Naive B cell (primary cell): ENCODE data around the gene SMARCB1. TPM values are rescaled to one million over a fixed set of nuclear protein-coding genes. Genes with fewer than 3 reads are reported as not detected.

Experiments used
- ATAC-seq, 2 donors: fragments of 150-1000 bp; cut with Tn5 transposase; 2 replicates each; pipeline ENCODE4 v1.10.0; 2021; ENCODE audit warnings: low read depth in 2 of 2, mild to moderate bottlenecking in 2 of 2, moderate library complexity in 2 of 2
- DNase-seq: peaks from one replicate; pipeline ENCODE4 v3.0.0; 2022
- H3K27ac Mint-ChIP-seq, 6 donors: one replicate each; pipeline ENCODE4 v1.8.0; 2020 to 2022; ENCODE audit warnings: mild to moderate bottlenecking in 6 of 6, mixed read lengths in 6 of 6, moderate library complexity in 5 of 6, inconsistent platforms in 2 of 6
- H3K27me3 Mint-ChIP-seq, 3 donors: one replicate each; pipeline ENCODE4 v1.8.0; 2021 to 2022; ENCODE audit warnings: mixed read lengths in 3 of 3, mild to moderate bottlenecking in 1 of 3
- H3K36me3 Mint-ChIP-seq, 2 donors: one replicate each; pipeline ENCODE4 v1.8.0; 2020 to 2022; ENCODE audit warnings: mixed read lengths in 2 of 2, inconsistent platforms in 1 of 2, mild to moderate bottlenecking in 1 of 2
- H3K4me1 Mint-ChIP-seq, 3 donors: one replicate each; pipeline ENCODE4 v1.8.0; 2020 to 2022; ENCODE audit warnings: mixed read lengths in 3 of 3, inconsistent platforms in 1 of 3, mild to moderate bottlenecking in 1 of 3, moderate library complexity in 1 of 3
- H3K4me3 Mint-ChIP-seq, 8 donors: one replicate each; pipeline ENCODE4 v1.8.0; 2020 to 2022; ENCODE audit warnings: mild to moderate bottlenecking in 8 of 8, mixed read lengths in 8 of 8, moderate library complexity in 8 of 8, inconsistent platforms in 2 of 8
- H3K9me3 Mint-ChIP-seq, 7 donors: one replicate each; pipeline ENCODE4 v1.8.0; 2020 to 2022; ENCODE audit warnings: mixed read lengths in 7 of 7, mild to moderate bottlenecking in 5 of 7, inconsistent platforms in 2 of 7, moderate library complexity in 1 of 7
- polyA plus RNA-seq, 6 donors: library from polyadenylated mRNA; unstranded; fragments of 300-500 nt; fragmentation: Illumina TruSeq; gene quantifications; one replicate each; pipeline ENCODE4 v1.2.3, GENCODE V29; 2021; ENCODE audit warnings: low read depth in 6 of 6

The SMARCB1 gene
- polyA plus RNA-seq, 6 donors from 2014 or later: 73.0 to 90.9 (median 78.1) TPM

DNA sequence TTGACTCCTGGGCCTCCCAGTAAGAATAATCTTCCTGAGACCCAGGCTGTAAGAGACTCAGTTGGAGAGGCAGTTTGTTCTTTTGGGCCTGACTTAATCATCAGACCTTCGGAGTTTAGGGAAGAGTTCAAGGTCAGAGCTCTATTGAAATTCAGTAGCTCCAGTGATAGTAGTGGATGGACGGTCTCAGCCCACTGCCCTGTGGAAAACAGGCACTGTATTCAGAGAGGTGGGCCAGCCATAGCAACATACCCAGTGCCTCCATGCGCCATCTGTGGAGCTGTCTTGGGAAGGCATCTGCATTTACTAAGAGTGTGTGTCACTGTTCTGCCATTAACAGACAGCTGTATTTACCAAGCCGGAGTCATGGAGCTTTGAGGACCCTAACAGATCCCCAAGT, 2.9 kb downstream of the SMARCB1 start:
- Mint-ChIP-seq H3K27ac (peak overlapping the region in 3 of 6 donors; percentile 32 to 89 (median 69)), H3K27me3 (no peaks in the 10 kb centered on the region), H3K9me3 (no peaks in the 10 kb centered on the region), H3K4me1 (peaks cover 14 to 45% (median 25%) of the 10 kb centered on the region in 3 donors), H3K4me3 (peak overlapping the region; percentile 19 to 95 (median 48)), H3K36me3 (peaks cover 12% of the 10 kb centered on the region in 2 donors)
- DNase-seq: no peak
- no peak for ATAC-seq

GRCh38 chr22:23790819-23791737, 4.3 kb downstream of the SMARCB1 start:
- H3K4me3 Mint-ChIP-seq: no peak overlapping the region

GRCh38 chr22:23791738-23792645, 5.2 kb downstream of the SMARCB1 start:
- ATAC-seq: no peak
- peak overlapping the region in 3 of 6 donors; percentile 29 to 92 (median 36) for H3K27ac Mint-ChIP-seq
- H3K36me3 Mint-ChIP-seq: peaks cover 20 to 21% of the 10 kb centered on the region in 2 donors
- H3K4me1 Mint-ChIP-seq: peaks cover 13 to 36% (median 22%) of the 10 kb centered on the region in 3 donors
- no peaks in the 10 kb centered on the region for H3K27me3 Mint-ChIP-seq
- H3K9me3 Mint-ChIP-seq: no peaks in the 10 kb centered on the region
- H3K4me3 Mint-ChIP-seq: peak overlapping the region in 1 of 8 donors; percentile 15
- DNase-seq: no peak

More at GRCh38 chr22:23790819-23791737, 4.3 kb downstream of the SMARCB1 start:
- ATAC-seq: no peak
- H3K4me1 Mint-ChIP-seq: peaks cover 13 to 42% (median 25%) of the 10 kb centered on the region in 3 donors
- H3K27me3 Mint-ChIP-seq: no peaks in the 10 kb centered on the region
- H3K9me3 Mint-ChIP-seq: no peaks in the 10 kb centered on the region
- DNase-seq: no peak
- H3K27ac Mint-ChIP-seq: no peak overlapping the region
- H3K36me3 Mint-ChIP-seq: peaks cover 12 to 14% of the 10 kb centered on the region in 2 donors

- H3K4me3 Mint-ChIP-seq: peak overlapping the region in 2 of 8 donors; percentile 29 to 57
- H3K27me3 Mint-ChIP-seq: no peaks in the 10 kb centered on the region
- H3K4me1 Mint-ChIP-seq: peaks cover 13 to 30% (median 22%) of the 10 kb centered on the region in 3 donors
- DNase-seq: no peak
- H3K27ac Mint-ChIP-seq: peak overlapping the region in 2 of 6 donors; percentile 36 to 75
- peaks cover 20 to 21% of the 10 kb centered on the region in 2 donors for H3K36me3 Mint-ChIP-seq
- ATAC-seq: no peak
- no peaks in the 10 kb centered on the region for H3K9me3 Mint-ChIP-seq
Measured at GRCh38 chr22:23793326-23793725, 6.6 kb downstream of the SMARCB1 start.

GRCh38 chr22:23796461-23796860, 9.7 kb downstream of the SMARCB1 start:
- Mint-ChIP-seq H3K4me3 (no peak overlapping the region), H3K36me3 (peaks cover 22 to 32% of the 10 kb centered on the region in 2 donors), H3K27ac (peak overlapping the region in 4 of 6 donors; percentile 6 to 46 (median 28)), H3K9me3 (peaks cover 0 to 3% (median 0%) of the 10 kb centered on the region in 7 donors), H3K4me1 (peaks cover 29 to 38% (median 29%) of the 10 kb centered on the region in 3 donors), H3K27me3 (no peaks in the 10 kb centered on the region)
- ATAC-seq (no peak), DNase-seq (no peak)

DNA sequence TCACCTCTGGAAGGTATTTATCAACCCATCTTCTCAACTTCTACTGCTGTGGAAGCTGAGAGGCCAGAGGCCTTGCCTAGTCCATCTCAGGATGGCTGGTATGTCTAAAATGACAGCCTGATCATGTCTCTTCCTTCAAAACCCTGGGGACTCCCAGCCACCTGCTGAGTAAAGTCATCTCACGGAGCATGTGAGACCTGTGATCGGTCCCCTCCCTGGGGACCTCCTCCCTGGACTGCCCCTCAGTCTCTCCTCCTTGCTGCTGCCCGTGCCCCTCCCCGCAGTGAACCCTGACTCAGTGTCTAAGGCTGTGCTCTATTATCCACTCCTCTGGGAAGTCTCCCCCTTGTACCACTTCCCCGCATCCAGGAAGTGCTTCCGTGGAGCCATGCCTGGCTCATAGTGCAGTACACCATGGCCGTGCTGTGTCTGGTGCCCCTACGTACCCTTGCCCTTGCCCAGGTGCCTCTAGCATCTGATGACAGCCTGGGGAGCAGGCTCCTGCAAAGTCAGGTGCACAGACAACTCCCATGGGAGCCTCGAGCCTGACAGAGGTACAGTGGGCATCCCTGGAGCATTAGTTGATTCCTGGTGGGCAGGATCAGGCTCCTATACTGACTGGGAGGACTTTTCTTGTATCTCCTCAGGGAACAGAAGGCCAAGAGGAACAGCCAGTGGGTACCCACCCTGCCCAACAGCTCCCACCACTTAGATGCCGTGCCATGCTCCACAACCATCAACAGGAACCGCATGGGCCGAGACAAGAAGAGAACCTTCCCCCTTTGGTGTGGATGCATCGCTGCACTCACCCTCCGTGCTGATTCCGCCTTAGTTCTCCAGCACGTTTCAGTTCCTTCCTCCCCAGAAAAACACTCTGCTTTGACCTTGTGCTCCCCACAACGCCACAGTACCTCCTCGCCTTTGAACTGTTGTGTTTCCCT, 13.8 kb downstream of the SMARCB1 start:
- Mint-ChIP-seq H3K4me1 (peaks cover 46 to 72% (median 65%) of the 10 kb centered on the region in 3 donors), H3K9me3 (peaks cover 0 to 3% (median 0%) of the 10 kb centered on the region in 7 donors), H3K27ac (peak overlapping the region; percentile 96 to 99 (median 99)), H3K27me3 (no peaks in the 10 kb centered on the region), H3K4me3 (peak overlapping the region; percentile 52 to 88 (median 74)), H3K36me3 (peaks cover 14 to 38% of the 10 kb centered on the region in 2 donors)
- peak; percentile 76 for DNase-seq
- ATAC-seq: peak; percentile 78 to 83

GRCh38 chr22:23801238-23801821, 14.6 kb downstream of the SMARCB1 start:
- no peak for DNase-seq
- Mint-ChIP-seq H3K27ac (peak overlapping the region; percentile 96 to 99 (median 99)), H3K4me1 (peaks cover 53 to 80% (median 72%) of the 10 kb centered on the region in 3 donors), H3K4me3 (peak overlapping the region; percentile 52 to 88 (median 74)), H3K27me3 (no peaks in the 10 kb centered on the region), H3K36me3 (peaks cover 16 to 35% of the 10 kb centered on the region in 2 donors), H3K9me3 (peaks cover 0 to 3% (median 0%) of the 10 kb centered on the region in 7 donors)
- ATAC-seq: peak; percentile 6 to 10

- peaks cover 11 to 30% of the 10 kb centered on the region in 2 donors for H3K36me3 Mint-ChIP-seq
- peaks cover 57 to 86% (median 69%) of the 10 kb centered on the region in 3 donors for H3K4me1 Mint-ChIP-seq
Measured at GRCh38 chr22:23801886-23802377, 15.2 kb downstream of the SMARCB1 start.

GRCh38 chr22:23803001-23803819, 16.4 kb downstream of the SMARCB1 start:
- H3K4me1 Mint-ChIP-seq: peaks cover 63 to 87% (median 69%) of the 10 kb centered on the region in 3 donors

More at GRCh38 chr22:23801886-23802377, 15.2 kb downstream of the SMARCB1 start:
- H3K4me3 Mint-ChIP-seq: peak overlapping the region in 6 of 8 donors; percentile 59 to 81 (median 73)
- DNase-seq: no peak
- no peaks in the 10 kb centered on the region for H3K27me3 Mint-ChIP-seq
- ATAC-seq: no peak
- peak overlapping the region; percentile 72 to 99 (median 98) for H3K27ac Mint-ChIP-seq
- peaks cover 0 to 3% (median 0%) of the 10 kb centered on the region in 7 donors for H3K9me3 Mint-ChIP-seq

DNA sequence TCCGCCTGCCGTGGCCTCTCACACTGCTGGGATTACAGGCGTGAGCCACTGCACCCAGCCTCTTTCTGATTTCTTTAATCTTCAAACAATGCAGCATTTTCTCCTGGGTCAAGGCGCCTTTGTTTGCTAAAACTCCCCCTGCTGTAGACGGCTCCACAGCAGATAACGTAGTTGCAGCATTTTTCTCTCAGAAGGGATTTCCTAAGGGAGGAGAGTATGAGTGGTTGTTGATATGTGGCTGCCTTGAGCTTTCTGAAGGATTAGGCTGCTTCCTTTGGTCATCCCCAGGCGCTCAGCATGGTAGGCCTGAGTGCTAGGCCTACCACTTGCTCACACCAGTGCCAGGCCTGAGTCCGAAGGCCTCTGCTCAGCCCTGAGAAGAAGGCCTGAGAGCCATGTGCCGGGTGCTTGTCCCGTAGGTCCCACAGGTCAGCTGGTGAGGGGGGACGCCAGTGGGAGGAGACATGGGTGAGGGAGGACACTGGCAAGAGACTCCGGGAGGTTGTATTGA, 18.1 kb downstream of the SMARCB1 start:
- no peak for ATAC-seq
- Mint-ChIP-seq H3K36me3 (peaks cover 11 to 30% of the 10 kb centered on the region in 2 donors), H3K27me3 (no peaks in the 10 kb centered on the region), H3K4me1 (peaks cover 58 to 71% (median 60%) of the 10 kb centered on the region in 3 donors), H3K4me3 (peak overlapping the region in 3 of 8 donors; percentile 25 to 80 (median 73)), H3K9me3 (peaks cover 0 to 3% (median 0%) of the 10 kb centered on the region in 7 donors), H3K27ac (peak overlapping the region in 4 of 6 donors; percentile 53 to 96 (median 87))
- no peak for DNase-seq

More at GRCh38 chr22:23803001-23803819, 16.4 kb downstream of the SMARCB1 start:
- ATAC-seq: no peak
- Mint-ChIP-seq H3K27me3 (no peaks in the 10 kb centered on the region), H3K36me3 (peaks cover 11 to 30% of the 10 kb centered on the region in 2 donors), H3K9me3 (peaks cover 0 to 3% (median 0%) of the 10 kb centered on the region in 7 donors), H3K4me3 (peak overlapping the region in 6 of 8 donors; percentile 47 to 76 (median 70)), H3K27ac (peak overlapping the region in 5 of 6 donors; percentile 92 to 99 (median 96))
- no peak for DNase-seq
